ENCODE measurements around the gene DHRSX.

DHRSX gene

GRCh38 chrX:2340991-2341390 is 159.8 kb downstream of the DHRSX start:
- TF ChIP-seq EZH2phosphoT487 (IDR thresholded peaks at IDR 0.05; ENCODE audit: borderline replicate concordance, low read length) (no peak), CTCF (IDR thresholded peaks at IDR 0.05; ENCODE audit: low read depth, low read length, poor library complexity, severe bottlenecking) (no peak)

GRCh38 chrX:2336181-2336580 is 164.6 kb downstream of the DHRSX start:
- no peak overlapping the region for H3K4me3 ChIP-seq (ENCODE audit: low read length)
- peaks cover 8% of the 10 kb centered on the region for H3K36me3 ChIP-seq (ENCODE audit: control insufficient read depth, low read length)
- no peaks in the 10 kb centered on the region for H4K20me1 ChIP-seq (ENCODE audit: control insufficient read depth, insufficient read depth, low read depth, low read length)
- no peaks in the 10 kb centered on the region for H3K9me2 ChIP-seq (replicated peaks; ENCODE audit: control insufficient read depth, low read length)
- H3K4me1 ChIP-seq (ENCODE audit: control insufficient read depth, low read length): peaks cover 23% of the 10 kb centered on the region
- no peak overlapping the region for H3K27ac ChIP-seq (ENCODE audit: low read depth, low read length)
- no peak overlapping the region for H3K4me2 ChIP-seq (ENCODE audit: low read length)
- H3F3A ChIP-seq (ENCODE audit: control insufficient read depth, insufficient read depth): no peaks in the 10 kb centered on the region
- H3K9me3 ChIP-seq (ENCODE audit: control insufficient read depth, insufficient read depth, low read length): peaks cover 9% of the 10 kb centered on the region; the same call in 1 of the 2 replicates
- peaks cover 2% of the 10 kb centered on the region; the same call in 1 of the 2 replicates for H3K79me2 ChIP-seq (ENCODE audit: control insufficient read depth, low read length)
- H3K27me3 ChIP-seq (ENCODE audit: control insufficient read depth, low read length): no peaks in the 10 kb centered on the region
- TF ChIP-seq CTCF (IDR thresholded peaks at IDR 0.05; ENCODE audit: low read depth, low read length, poor library complexity, severe bottlenecking) (no peak), EZH2phosphoT487 (IDR thresholded peaks at IDR 0.05; ENCODE audit: borderline replicate concordance, low read length) (no peak)

More at GRCh38 chrX:2340991-2341390, 159.8 kb downstream of the DHRSX start:
- H3K9me3 ChIP-seq (ENCODE audit: control insufficient read depth, insufficient read depth, low read length): peaks cover 9% of the 10 kb centered on the region; the same call in 1 of the 2 replicates
- no peak overlapping the region for H3K4me3 ChIP-seq (ENCODE audit: low read length)
- no peak overlapping the region for H3K27ac ChIP-seq (ENCODE audit: low read depth, low read length)
- peaks cover 8% of the 10 kb centered on the region for H3K36me3 ChIP-seq (ENCODE audit: control insufficient read depth, low read length)
- H4K20me1 ChIP-seq (ENCODE audit: control insufficient read depth, insufficient read depth, low read depth, low read length): no peaks in the 10 kb centered on the region
- peaks cover 2% of the 10 kb centered on the region; the same call in 1 of the 2 replicates for H3K79me2 ChIP-seq (ENCODE audit: control insufficient read depth, low read length)
- H3K4me1 ChIP-seq (ENCODE audit: control insufficient read depth, low read length): peaks cover 28% of the 10 kb centered on the region
- H3K27me3 ChIP-seq (ENCODE audit: control insufficient read depth, low read length): no peaks in the 10 kb centered on the region
- H3K9me2 ChIP-seq (replicated peaks; ENCODE audit: control insufficient read depth, low read length): no peaks in the 10 kb centered on the region
- H3F3A ChIP-seq (ENCODE audit: control insufficient read depth, insufficient read depth): no peaks in the 10 kb centered on the region
- H3K4me2 ChIP-seq (ENCODE audit: low read length): no peak overlapping the region

GRCh38 chrX:2334237-2334636 is 166.5 kb downstream of the DHRSX start:
- Histone ChIP-seq H3K9me3 (ENCODE audit: control insufficient read depth, insufficient read depth, low read length) (peaks cover 6% of the 10 kb centered on the region; the same call in 1 of the 2 replicates), H3K27me3 (ENCODE audit: control insufficient read depth, low read length) (no peaks in the 10 kb centered on the region), H3K9me2 (replicated peaks; ENCODE audit: control insufficient read depth, low read length) (no peaks in the 10 kb centered on the region), H3K4me2 (ENCODE audit: low read length) (no peak overlapping the region), H3K4me3 (ENCODE audit: low read length) (no peak overlapping the region), H4K20me1 (ENCODE audit: control insufficient read depth, insufficient read depth, low read depth, low read length) (no peaks in the 10 kb centered on the region), H3F3A (ENCODE audit: control insufficient read depth, insufficient read depth) (no peaks in the 10 kb centered on the region), H3K27ac (ENCODE audit: low read depth, low read length) (no peak overlapping the region), H3K79me2 (ENCODE audit: control insufficient read depth, low read length) (peaks cover 2% of the 10 kb centered on the region; the same call in 1 of the 2 replicates), H3K4me1 (ENCODE audit: control insufficient read depth, low read length) (peaks cover 22% of the 10 kb centered on the region), H3K36me3 (ENCODE audit: control insufficient read depth, low read length) (peaks cover 3% of the 10 kb centered on the region; the same call in 1 of the 2 replicates)
- TF ChIP-seq EZH2phosphoT487 (IDR thresholded peaks at IDR 0.05; ENCODE audit: borderline replicate concordance, low read length) (no peak), CTCF (IDR thresholded peaks at IDR 0.05; ENCODE audit: low read depth, low read length, poor library complexity, severe bottlenecking) (no peak)
